Psoas muscle (tissue), 8 donors: ENCODE results near the gene RGS14. TPM values are rescaled to one million over a fixed set of nuclear protein-coding genes. Genes with fewer than 3 reads are reported as not detected.

Experiments used
- ATAC-seq, 4 donors: fragments of 200-7000 bp; cut with Tn5 transposase; one replicate each; pipeline ENCODE4 v1.9.1; 2020; ENCODE audit warnings: moderate library complexity in 3 of 4, mild to moderate bottlenecking in 2 of 4
- DNase-seq, 2 donors: peaks; one replicate each; pipeline ENCODE4 v3.0.0-alpha.2; 2020
- H3K27ac ChIP-seq: fragments of 200-600 bp; one replicate; pipeline ENCODE4 v1.8.0; 2022
- H3K27me3 ChIP-seq, 3 donors: fragments of 200-600 bp in 1 of 3; one replicate each; pipeline versions ENCODE4 v1.6.1 to v1.8.0; 2013 to 2022; ENCODE audit warnings: low read length in 2 of 3, mild to moderate bottlenecking in 2 of 3, moderate library complexity in 1 of 3; ENCODE audit not compliant: insufficient read depth in 3 of 3
- H3K36me3 ChIP-seq, 2 donors: fragments of 200-600 bp in 1 of 2; one replicate each; pipeline versions ENCODE4 v1.6.1 to v1.8.0; 2013 to 2022; ENCODE audit warnings: low read depth in 1 of 2, mild to moderate bottlenecking in 1 of 2, moderate library complexity in 1 of 2; ENCODE audit not compliant: insufficient read depth in 1 of 2
- H3K4me1 ChIP-seq: fragments of 200-600 bp; one replicate; pipeline ENCODE4 v1.8.0; 2022
- H3K4me3 ChIP-seq: fragments of 200-600 bp; one replicate; pipeline ENCODE4 v1.8.0; 2022; ENCODE audit warnings: mild to moderate bottlenecking
- H3K9me3 ChIP-seq: fragments of 200-600 bp; one replicate; pipeline ENCODE4 v1.8.0; 2022
- CTCF ChIP-seq: fragments of 200-600 bp; IDR thresholded peaks from one replicate; pipeline ENCODE4 v1.8.0; 2022; ENCODE audit warnings: antibody characterized with exemption
- WGBS, 3 donors: extraction: QIAGEN DNeasy Blood & Tissue Kit; methylation state at CpG; one replicate each; pipeline versions ENCODE4 v1.1.6 to v1.1.7; 2013; 5-methylcytosine and 5-hydroxymethylcytosine counted together
- intact Hi-C, 2 donors: fragments of 100-400 bp; cut with DNase I; formaldehyde crosslinking; loops; one replicate each; pipeline versions ENCODE4 v1.11.0 to v1.14.2; 2022
- polyA plus RNA-seq, 3 donors: library from polyadenylated mRNA; stranded (reverse); fragments of 200-250 nt; gene quantifications; one replicate each; pipeline ENCODE4 v1.2.3, GENCODE V29; 2013
- total RNA-seq, 4 donors: library from RNA; stranded (reverse); fragmentation: NEBNext Ultra II Directional in 2 of 4; extraction: Animal tissue kit (Norgen Biotek cat#: 25700) in 2 of 4; gene quantifications; one replicate each; pipeline versions ENCODE4 v1.2.1 to v1.2.4, GENCODE V29; 2021 to 2023
- donor health status: healthy with polysubstance abuse.
- donor health status: DM: no; HTN: no; CAD: no; lungs with moderate emphysema.
- donor health status: Bipolar disorder and iron deficiency.
- donor health status: healthy.
- donor health status: DM: yes; HTN: yes; CAD: no.
- donor health status: DM: no; HTN: no; CAD: no.
- donor health status: DM: no; HTN: no; CAD: no.
- donor health status: DM: yes; HTN: yes; CAD: no.

Gene RGS14
- total and polyA plus RNA-seq, 7 donors: 3.6 to 23.2 (median 10.0) TPM

DNA sequence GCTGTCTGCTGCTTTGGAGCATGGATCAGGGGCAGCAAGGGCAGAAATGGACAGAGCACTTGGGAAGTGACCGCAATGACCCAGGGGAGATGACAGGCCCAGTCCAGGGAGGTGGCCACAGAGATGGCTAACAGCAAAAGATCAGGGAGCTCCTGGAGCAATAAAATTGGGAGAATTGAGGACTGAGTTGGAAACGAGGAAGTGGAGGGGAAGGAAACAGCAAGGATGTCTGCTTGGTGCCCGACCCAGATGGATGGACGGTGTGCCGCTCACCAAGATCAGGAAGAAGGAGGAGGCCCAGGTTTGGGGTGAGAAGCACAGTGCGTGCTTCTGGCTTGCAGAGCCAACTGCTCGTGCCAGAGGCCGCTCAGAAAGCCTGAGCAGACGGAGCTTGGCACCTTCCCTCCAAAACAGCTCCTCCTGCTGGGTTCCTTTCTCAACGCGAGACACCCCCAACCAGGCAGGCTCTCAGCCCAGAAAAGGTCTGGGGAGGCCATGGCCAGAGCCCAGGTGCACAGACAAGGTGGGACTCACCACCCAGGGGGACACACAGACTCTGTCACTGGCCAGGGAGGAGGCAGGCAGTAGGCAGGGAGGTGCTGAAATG lies 24.8 kb downstream of the RGS14 start:
- H3K4me1 ChIP-seq: no peaks in the 10 kb centered on the region
- no peak overlapping the region for H3K4me3 ChIP-seq
- H3K27me3 ChIP-seq: peaks cover 0 to 1% (median 0%) of the 10 kb centered on the region in 3 donors
- intact Hi-C loops: no loop called here
- H3K36me3 ChIP-seq: no peaks in the 10 kb centered on the region
- no peak for TF ChIP-seq CTCF
- ATAC-seq (peak in 1 of 4 donors; percentile 5), DNase-seq (no peak)
- H3K27ac ChIP-seq: no peak overlapping the region
- no peaks in the 10 kb centered on the region for H3K9me3 ChIP-seq
- WGBS, 3 donors: 23 to 46% (median 37%) methylated on average over 11 of the region's 11 CpGs

DNA sequence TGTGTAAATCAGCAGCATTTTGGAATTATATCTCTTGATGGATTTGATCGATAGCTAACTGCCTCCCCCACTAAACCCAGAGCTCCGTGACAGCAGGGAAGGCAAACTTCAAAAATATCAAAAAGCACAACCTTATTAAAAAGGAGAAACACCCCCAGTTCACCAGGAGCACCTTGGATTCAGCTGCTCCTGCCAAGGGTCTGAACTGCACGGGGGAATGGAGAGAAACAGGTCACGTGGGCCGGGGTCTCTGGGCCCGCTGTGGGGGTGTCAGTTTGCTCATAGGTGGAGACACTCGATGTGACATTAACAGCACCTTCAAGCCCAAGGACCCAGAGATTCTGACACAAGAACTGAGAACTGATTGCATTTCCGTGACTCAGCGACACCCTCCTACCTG lies 25.5 kb downstream of the RGS14 start:
- no peak overlapping the region for H3K27ac ChIP-seq
- 86 to 89% (median 89%) methylated on average over 9 of the region's 9 CpGs for WGBS, 3 donors

DNA sequence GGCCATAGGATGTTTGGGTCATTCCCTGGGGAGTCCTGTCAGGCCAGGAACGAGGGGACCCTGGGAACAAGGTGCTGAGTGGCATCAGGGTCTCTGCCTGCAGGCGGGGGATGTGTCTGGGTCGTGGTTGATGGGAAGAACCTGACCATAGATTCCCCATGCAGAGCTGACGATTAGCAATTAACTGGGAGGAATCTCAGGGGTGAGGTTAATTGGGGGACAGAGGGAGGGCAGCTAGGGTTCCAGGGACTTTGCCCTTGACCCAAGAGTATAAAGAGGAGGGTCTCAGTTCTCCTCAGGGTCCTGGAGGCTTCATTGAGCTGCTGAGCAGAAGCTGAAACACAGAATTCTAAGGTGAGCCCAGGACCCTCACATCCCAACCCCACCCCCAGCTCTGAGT lies 26.4 kb downstream of the RGS14 start, which contains the start of gene SLC34A1:
Gene SLC34A1 (plus strand): TSS at position 301 of the 400 bp plus-strand sequence. CDS start 1,308 bp downstream, outside the sequence.
- H3K27ac ChIP-seq: no peak within 1 kb of the TSS
- intact Hi-C loops: no loop called here
- no peaks in the 10 kb centered on the region for H3K4me1 ChIP-seq
- H3K4me3 ChIP-seq: no peak within 1 kb of the TSS
- no peaks in the 10 kb centered on the region for H3K36me3 ChIP-seq
- no peak for TF ChIP-seq CTCF
- no peaks in the 10 kb centered on the region for H3K9me3 ChIP-seq
- WGBS, 3 donors: 76 to 78% (median 77%) methylated on average over 4 of the region's 4 CpGs
- peaks cover 0 to 1% (median 0%) of the 10 kb centered on the region in 3 donors for H3K27me3 ChIP-seq
- DNase-seq (no peak), ATAC-seq (no peak)

More for the DNA sequence above, 25.5 kb downstream of the RGS14 start:
- no peak for TF ChIP-seq CTCF
- H3K4me3 ChIP-seq: no peak overlapping the region
- no peaks in the 10 kb centered on the region for H3K36me3 ChIP-seq
- ATAC-seq (no peak), DNase-seq (no peak)
- H3K27me3 ChIP-seq: peaks cover 0 to 1% (median 0%) of the 10 kb centered on the region in 3 donors
- intact Hi-C loops: no loop called here
- no peaks in the 10 kb centered on the region for H3K9me3 ChIP-seq
- no peaks in the 10 kb centered on the region for H3K4me1 ChIP-seq

- DNase-seq (no peak), ATAC-seq (no peak)
- H3K27me3 ChIP-seq: peaks cover 0 to 1% (median 0%) of the 10 kb centered on the region in 3 donors
- intact Hi-C loops: no loop called here
- H3K36me3 ChIP-seq: no peaks in the 10 kb centered on the region
- H3K4me1 ChIP-seq: no peaks in the 10 kb centered on the region
- WGBS, 3 donors: 71 to 82% (median 77%) methylated on average over 10 to 11 of the region's 11 CpGs
- no peak for TF ChIP-seq CTCF
- no peak overlapping the region for H3K4me3 ChIP-seq
- no peak overlapping the region for H3K27ac ChIP-seq
- H3K9me3 ChIP-seq: no peaks in the 10 kb centered on the region
These were observed 28.0 kb downstream of the RGS14 start for GRCh38 chr5:177385720-177386119.

DNA sequence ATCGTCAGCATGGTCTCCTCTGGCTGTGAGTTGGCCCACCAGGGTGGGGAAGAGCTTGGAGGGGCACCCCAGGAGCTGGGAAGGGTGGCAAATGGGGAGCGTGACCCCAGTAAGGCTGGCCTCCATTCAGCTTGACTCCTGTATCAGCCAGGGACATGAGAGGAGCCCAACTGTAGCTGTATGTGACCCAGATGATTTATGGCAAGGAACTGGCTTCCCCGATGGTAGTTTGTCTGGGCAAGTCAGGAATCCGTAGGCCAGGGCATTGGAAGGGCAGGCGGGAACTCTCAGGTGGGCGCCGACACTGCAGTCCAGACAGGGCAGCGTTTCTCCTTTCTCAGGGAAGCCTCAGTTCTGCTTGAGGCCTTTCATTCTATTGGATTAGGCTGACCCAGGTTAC lies 28.8 kb downstream of the RGS14 start:
- no peak overlapping the region for H3K4me3 ChIP-seq
- no peaks in the 10 kb centered on the region for H3K9me3 ChIP-seq
- WGBS, 3 donors: 78 to 85% (median 79%) methylated on average over 8 of the region's 8 CpGs
- intact Hi-C loops: no loop called here
- H3K36me3 ChIP-seq: no peaks in the 10 kb centered on the region
- TF ChIP-seq CTCF: no peak
- DNase-seq (no peak), ATAC-seq (no peak)
- no peaks in the 10 kb centered on the region for H3K27me3 ChIP-seq
- no peaks in the 10 kb centered on the region for H3K4me1 ChIP-seq
- H3K27ac ChIP-seq: no peak overlapping the region
